ENCODE results near the gene ADARB2. TPM values are rescaled to one million over a fixed set of nuclear protein-coding genes. Genes with fewer than 3 reads are reported as not detected.

Gene ADARB2
- total and polyA plus RNA-seq, 3 experiments from 2014 or later, result not detected

GRCh38 chr10:1579671-1580070 is 157.7 kb downstream of the ADARB2 start:
- no peak for DNase-seq
- Histone ChIP-seq H3K36me3 (ENCODE audit: insufficient read depth, low read length) (no peaks in the 10 kb centered on the region), H3K4me1 (ENCODE audit: insufficient read depth, low read length) (no peaks in the 10 kb centered on the region), H3K4me3 (ENCODE audit: low read length) (no peak overlapping the region), H3K27me3 (ENCODE audit: insufficient read depth, low read length, poor library complexity, severe bottlenecking) (no peaks in the 10 kb centered on the region), H3K9me3 (ENCODE audit: low read length) (no peaks in the 10 kb centered on the region), H3K27ac (ENCODE audit: low read depth, low read length) (no peak overlapping the region)
- no peaks in the 10 kb centered on the region for H3K9me3 Mint-ChIP-seq
- ChIA-PET CTCF (no interaction called here), POLR2A (no interaction called here)
- H3K4me3 Mint-ChIP-seq, result no peak overlapping the region
- peaks cover 3 to 4% of the 10 kb centered on the region in 2 donors for H3K27me3 Mint-ChIP-seq
- no peak overlapping the region for H3K27ac Mint-ChIP-seq
- no peaks in the 10 kb centered on the region for H3K4me1 Mint-ChIP-seq
- H3K36me3 Mint-ChIP-seq, result no peaks in the 10 kb centered on the region

GRCh38 chr10:1579141-1579491 is 158.2 kb downstream of the ADARB2 start:
- Histone ChIP-seq H3K27ac (ENCODE audit: low read depth, low read length) (no peak overlapping the region), H3K27me3 (ENCODE audit: insufficient read depth, low read length, poor library complexity, severe bottlenecking) (no peaks in the 10 kb centered on the region), H3K9me3 (ENCODE audit: low read length) (no peaks in the 10 kb centered on the region), H3K4me1 (ENCODE audit: insufficient read depth, low read length) (no peaks in the 10 kb centered on the region), H3K4me3 (ENCODE audit: low read length) (no peak overlapping the region), H3K36me3 (ENCODE audit: insufficient read depth, low read length) (no peaks in the 10 kb centered on the region)
- CTCF ChIA-PET, result no interaction called here
- Mint-ChIP-seq H3K27ac (no peak overlapping the region), H3K36me3 (no peaks in the 10 kb centered on the region), H3K27me3 (peaks cover 3 to 8% of the 10 kb centered on the region in 2 donors), H3K9me3 (no peaks in the 10 kb centered on the region), H3K4me3 (no peak overlapping the region), H3K4me1 (no peaks in the 10 kb centered on the region)
- POLR2A ChIA-PET, result no interaction called here
- DNase-seq, result no peak

- Histone ChIP-seq H3K4me1 (ENCODE audit: insufficient read depth, low read length) (no peaks in the 10 kb centered on the region), H3K9me3 (ENCODE audit: low read length) (no peaks in the 10 kb centered on the region), H3K27me3 (ENCODE audit: insufficient read depth, low read length, poor library complexity, severe bottlenecking) (no peaks in the 10 kb centered on the region), H3K4me3 (ENCODE audit: low read length) (no peak overlapping the region), H3K36me3 (ENCODE audit: insufficient read depth, low read length) (no peaks in the 10 kb centered on the region), H3K27ac (ENCODE audit: low read depth, low read length) (no peak overlapping the region)
- ChIA-PET POLR2A (no interaction called here), CTCF (no interaction called here)
- no peaks in the 10 kb centered on the region for H3K36me3 Mint-ChIP-seq
- H3K4me1 Mint-ChIP-seq, result no peaks in the 10 kb centered on the region
- no peak overlapping the region for H3K4me3 Mint-ChIP-seq
- no peak overlapping the region for H3K27ac Mint-ChIP-seq
- H3K27me3 Mint-ChIP-seq, result peaks cover 3 to 9% of the 10 kb centered on the region in 2 donors
- DNase-seq, result no peak
- no peaks in the 10 kb centered on the region for H3K9me3 Mint-ChIP-seq
These were observed 158.8 kb downstream of the ADARB2 start for GRCh38 chr10:1578392-1579140.

- no peak overlapping the region for H3K27ac Mint-ChIP-seq
- no peak overlapping the region for H3K4me3 Mint-ChIP-seq
- no peaks in the 10 kb centered on the region for H3K9me3 Mint-ChIP-seq
- H3K27ac ChIP-seq (ENCODE audit: low read depth, low read length), result no peak overlapping the region
- DNase-seq, result no peak
- H3K4me1 Mint-ChIP-seq, result no peaks in the 10 kb centered on the region
- H3K36me3 ChIP-seq (ENCODE audit: insufficient read depth, low read length), result no peaks in the 10 kb centered on the region
- H3K4me1 ChIP-seq (ENCODE audit: insufficient read depth, low read length), result no peaks in the 10 kb centered on the region
- POLR2A ChIA-PET, result no interaction called here
- H3K9me3 ChIP-seq (ENCODE audit: low read length), result no peaks in the 10 kb centered on the region
- H3K27me3 Mint-ChIP-seq, result peaks cover 3 to 9% of the 10 kb centered on the region in 2 donors
- no peak overlapping the region for H3K4me3 ChIP-seq (ENCODE audit: low read length)
- H3K36me3 Mint-ChIP-seq, result no peaks in the 10 kb centered on the region
- CTCF ChIA-PET, result no interaction called here
- H3K27me3 ChIP-seq (ENCODE audit: insufficient read depth, low read length, poor library complexity, severe bottlenecking), result no peaks in the 10 kb centered on the region
These were observed 159.4 kb downstream of the ADARB2 start for GRCh38 chr10:1577945-1578344.

GRCh38 chr10:1577373-1577770 is 160.0 kb downstream of the ADARB2 start:
- Mint-ChIP-seq H3K9me3 (no peaks in the 10 kb centered on the region), H3K27ac (no peak overlapping the region)
- POLR2A ChIA-PET, result no interaction called here

GRCh38 chr10:1576467-1577372 is 160.6 kb downstream of the ADARB2 start:
- no peaks in the 10 kb centered on the region for H3K27me3 ChIP-seq (ENCODE audit: insufficient read depth, low read length, poor library complexity, severe bottlenecking)
- Mint-ChIP-seq H3K27me3 (peaks cover 9 to 11% of the 10 kb centered on the region in 2 donors), H3K36me3 (no peaks in the 10 kb centered on the region), H3K27ac (no peak overlapping the region), H3K9me3 (no peaks in the 10 kb centered on the region), H3K4me1 (no peaks in the 10 kb centered on the region), H3K4me3 (no peak overlapping the region)
- H3K4me1 ChIP-seq (ENCODE audit: insufficient read depth, low read length), result no peaks in the 10 kb centered on the region
- H3K27ac ChIP-seq (ENCODE audit: low read depth, low read length), result no peak overlapping the region
- no peak for DNase-seq
- CTCF ChIA-PET, result no interaction called here
- H3K36me3 ChIP-seq (ENCODE audit: insufficient read depth, low read length), result no peaks in the 10 kb centered on the region
- no peak overlapping the region for H3K4me3 ChIP-seq (ENCODE audit: low read length)
- POLR2A ChIA-PET, result no interaction called here
- no peaks in the 10 kb centered on the region for H3K9me3 ChIP-seq (ENCODE audit: low read length)

More at GRCh38 chr10:1577373-1577770, 160.0 kb downstream of the ADARB2 start:
- Mint-ChIP-seq H3K4me3 (no peak overlapping the region), H3K36me3 (no peaks in the 10 kb centered on the region), H3K4me1 (no peaks in the 10 kb centered on the region), H3K27me3 (peaks cover 6 to 9% of the 10 kb centered on the region in 2 donors)
- Histone ChIP-seq H3K9me3 (ENCODE audit: low read length) (no peaks in the 10 kb centered on the region), H3K4me1 (ENCODE audit: insufficient read depth, low read length) (no peaks in the 10 kb centered on the region), H3K36me3 (ENCODE audit: insufficient read depth, low read length) (no peaks in the 10 kb centered on the region), H3K4me3 (ENCODE audit: low read length) (no peak overlapping the region), H3K27ac (ENCODE audit: low read depth, low read length) (no peak overlapping the region), H3K27me3 (ENCODE audit: insufficient read depth, low read length, poor library complexity, severe bottlenecking) (no peaks in the 10 kb centered on the region)
- DNase-seq, result no peak
- CTCF ChIA-PET, result no interaction called here

GRCh38 chr10:1575481-1576244 is 161.7 kb downstream of the ADARB2 start:
- Mint-ChIP-seq H3K4me1 (no peaks in the 10 kb centered on the region), H3K27me3 (peaks cover 9 to 13% of the 10 kb centered on the region in 2 donors), H3K4me3 (no peak overlapping the region), H3K36me3 (no peaks in the 10 kb centered on the region), H3K9me3 (no peaks in the 10 kb centered on the region), H3K27ac (peak overlapping the region in 1 of 8 donors; percentile 47)
- H3K4me3 ChIP-seq (ENCODE audit: low read length), result no peak overlapping the region
- no peaks in the 10 kb centered on the region for H3K4me1 ChIP-seq (ENCODE audit: insufficient read depth, low read length)
- no peak for DNase-seq
- ChIA-PET CTCF (no interaction called here), POLR2A (no interaction called here)
- H3K27me3 ChIP-seq (ENCODE audit: insufficient read depth, low read length, poor library complexity, severe bottlenecking), result no peaks in the 10 kb centered on the region
- no peaks in the 10 kb centered on the region for H3K9me3 ChIP-seq (ENCODE audit: low read length)
- no peaks in the 10 kb centered on the region for H3K36me3 ChIP-seq (ENCODE audit: insufficient read depth, low read length)
- no peak overlapping the region for H3K27ac ChIP-seq (ENCODE audit: low read depth, low read length)

- ChIA-PET CTCF (no interaction called here), POLR2A (no interaction called here)
- H3K36me3 Mint-ChIP-seq, result no peaks in the 10 kb centered on the region
- H3K4me1 ChIP-seq (ENCODE audit: insufficient read depth, low read length), result no peaks in the 10 kb centered on the region
- H3K9me3 Mint-ChIP-seq, result no peaks in the 10 kb centered on the region
- peaks cover 8 to 18% of the 10 kb centered on the region in 2 donors for H3K27me3 Mint-ChIP-seq
- DNase-seq, result no peak
- no peaks in the 10 kb centered on the region for H3K27me3 ChIP-seq (ENCODE audit: insufficient read depth, low read length, poor library complexity, severe bottlenecking)
- no peak overlapping the region for H3K27ac Mint-ChIP-seq
- H3K36me3 ChIP-seq (ENCODE audit: insufficient read depth, low read length), result no peaks in the 10 kb centered on the region
- no peak overlapping the region for H3K4me3 Mint-ChIP-seq
- H3K27ac ChIP-seq (ENCODE audit: low read depth, low read length), result no peak overlapping the region
- no peaks in the 10 kb centered on the region for H3K4me1 Mint-ChIP-seq
- H3K9me3 ChIP-seq (ENCODE audit: low read length), result no peaks in the 10 kb centered on the region
- H3K4me3 ChIP-seq (ENCODE audit: low read length), result no peak overlapping the region
These were observed 162.6 kb downstream of the ADARB2 start for GRCh38 chr10:1574719-1575118.
